ENCODE data around the gene DYRK4. TPM values are rescaled to one million over a fixed set of nuclear protein-coding genes. Genes with fewer than 3 reads are reported as not detected.
"Not testable (repeated sequence)": the region's sequence is repeated elsewhere in the genome, so short reads cannot be mapped to it uniquely, and the experiment has no call there.

DYRK4 gene
- total RNA-seq: 10 to 100 TPM; 33.9 to 45.0 TPM

- Mint-ChIP-seq H3K36me3 (ENCODE audit: low read depth) (peaks cover 8% of the 10 kb centered on the region), H3K4me3 (no peak within 1 kb of the TSS), H3K9me3 (ENCODE audit: low read depth) (no peaks in the 10 kb centered on the region), H3K4me1 (peaks cover 6% of the 10 kb centered on the region), H3K27ac (no peak within 1 kb of the TSS), H3K27me3 (peaks cover 21% of the 10 kb centered on the region)
- ChIA-PET POLR2A (no interaction called here), CTCF (interaction anchor here (0.7 kb wide), 1 partner anchor 1273 kb away, joined by 3 read pairs; no protein-coding TSS in a partner anchor)
- DNase-seq (peak; percentile 25), ATAC-seq (peak; percentile 30)
- intact Hi-C loops (cut with DNase I, micrococcal nuclease): no loop called here
These were observed at the start of gene DYRK4 for GRCh38 chr12:4562034-4562657. DYRK4 (plus strand) TSS chr12:4562208; CDS start chr12:4562246, 38 bp downstream.

GRCh38 chr12:4518106-4518728, 43.8 kb upstream of the DYRK4 start:
- Mint-ChIP-seq H3K9me3 (ENCODE audit: low read depth) (no peaks in the 10 kb centered on the region), H3K4me1 (no peaks in the 10 kb centered on the region), H3K27ac (no peak overlapping the region), H3K4me3 (no peak overlapping the region), H3K27me3 (no peaks in the 10 kb centered on the region), H3K36me3 (ENCODE audit: low read depth) (peaks cover 31% of the 10 kb centered on the region)
- POLR2A ChIA-PET: no interaction called here
- no peak for ATAC-seq
- no peak for DNase-seq
- CTCF ChIA-PET: no interaction called here
- intact Hi-C loops (cut with DNase I, micrococcal nuclease): no loop called here

GRCh38 chr12:4523443-4523842, 38.6 kb upstream of the DYRK4 start:
- H3K27me3 Mint-ChIP-seq; H3K4me3 Mint-ChIP-seq; H3K27ac Mint-ChIP-seq; DNase-seq; H3K4me1 Mint-ChIP-seq; intact Hi-C loops (cut with DNase I, micrococcal nuclease); POLR2A ChIA-PET; H3K9me3 Mint-ChIP-seq (ENCODE audit: low read depth); ATAC-seq: not testable (repeated sequence)
- CTCF ChIA-PET: interaction anchor here (1.6 to 6.1 kb wide), 2 partner anchors 16 to 101 kb away, joined by 4 to 47 read pairs; no protein-coding TSS in a partner anchor
- H3K36me3 Mint-ChIP-seq (ENCODE audit: low read depth): peaks cover 25% of the 10 kb centered on the region

- peaks cover 5% of the 10 kb centered on the region for H3K4me1 Mint-ChIP-seq
- no peaks in the 10 kb centered on the region for H3K9me3 Mint-ChIP-seq (ENCODE audit: low read depth)
- ChIA-PET CTCF (interaction anchor here (0.6 to 6.1 kb wide), 14 partner anchors 9 to 217 kb away, joined by 3 to 47 read pairs (median 4); no protein-coding TSS in a partner anchor), POLR2A (no interaction called here)
- H3K36me3 Mint-ChIP-seq (ENCODE audit: low read depth): peaks cover 17% of the 10 kb centered on the region
- no peaks in the 10 kb centered on the region for H3K27me3 Mint-ChIP-seq
- H3K27ac Mint-ChIP-seq: no peak overlapping the region
- ATAC-seq: no peak
- no peak for DNase-seq
- intact Hi-C loops (cut with DNase I, micrococcal nuclease): loop anchor here (1.0 to 5.0 kb wide), 4 partner anchors 106 to 640 kb away; no protein-coding TSS in a partner anchor
- H3K4me3 Mint-ChIP-seq: no peak overlapping the region
These were observed 35.0 kb upstream of the DYRK4 start for GRCh38 chr12:4526923-4527546.

GRCh38 chr12:4530160-4530559, 31.8 kb upstream of the DYRK4 start:
- Mint-ChIP-seq H3K36me3 (ENCODE audit: low read depth) (peaks cover 5% of the 10 kb centered on the region), H3K9me3 (ENCODE audit: low read depth) (no peaks in the 10 kb centered on the region), H3K27ac (peak overlapping the region; percentile 62), H3K4me3 (no peak overlapping the region), H3K27me3 (no peaks in the 10 kb centered on the region), H3K4me1 (peaks cover 5% of the 10 kb centered on the region)
- CTCF ChIA-PET: interaction anchor here (0.9 to 2.8 kb wide), 8 partner anchors 10 to 132 kb away, joined by 3 to 13 read pairs (median 5); no protein-coding TSS in a partner anchor
- POLR2A ChIA-PET: interaction anchor here (0.6 kb wide), 1 partner anchor 1713 kb away, joined by 10 read pairs; no protein-coding TSS in a partner anchor
- DNase-seq (no peak), ATAC-seq (no peak)
- intact Hi-C loops (cut with DNase I, micrococcal nuclease): no loop called here

GRCh38 chr12:4530982-4531586, 30.9 kb upstream of the DYRK4 start:
- no peaks in the 10 kb centered on the region for H3K9me3 Mint-ChIP-seq (ENCODE audit: low read depth)
- no peak overlapping the region for H3K27ac Mint-ChIP-seq
- ChIA-PET POLR2A (interaction anchor here (0.6 to 0.7 kb wide), 2 partner anchors 66 to 278 kb away, joined by 3 read pairs; no protein-coding TSS in a partner anchor), CTCF (interaction anchor here (0.6 to 2.8 kb wide), 12 partner anchors 9 to 1748 kb away, joined by 3 to 13 read pairs (median 4); no protein-coding TSS in a partner anchor)
- H3K4me1 Mint-ChIP-seq: peaks cover 5% of the 10 kb centered on the region
- H3K4me3 Mint-ChIP-seq: no peak overlapping the region
- intact Hi-C loops (cut with DNase I, micrococcal nuclease): no loop called here
- ATAC-seq (peak; percentile 44), DNase-seq (no peak)
- peaks cover 3% of the 10 kb centered on the region for H3K36me3 Mint-ChIP-seq (ENCODE audit: low read depth)
- no peaks in the 10 kb centered on the region for H3K27me3 Mint-ChIP-seq

- H3K4me3 Mint-ChIP-seq: no peak overlapping the region
- H3K27me3 Mint-ChIP-seq: no peaks in the 10 kb centered on the region
- ChIA-PET CTCF (interaction anchor here (1.0 to 1.1 kb wide), 3 partner anchors 8 to 113 kb away, joined by 3 to 5 read pairs (median 3); no protein-coding TSS in a partner anchor), POLR2A (no interaction called here)
- H3K36me3 Mint-ChIP-seq (ENCODE audit: low read depth): no peaks in the 10 kb centered on the region
- H3K4me1 Mint-ChIP-seq: peaks cover 22% of the 10 kb centered on the region
- ATAC-seq: no peak
- no peaks in the 10 kb centered on the region for H3K9me3 Mint-ChIP-seq (ENCODE audit: low read depth)
- intact Hi-C loops (cut with DNase I, micrococcal nuclease): loop anchor here in 1 of 2 experiments (5.0 kb wide), 2 partner anchors 38 to 538 kb away; no protein-coding TSS in a partner anchor
- DNase-seq: no peak
- H3K27ac Mint-ChIP-seq: no peak overlapping the region
These were observed 26.9 kb upstream of the DYRK4 start for GRCh38 chr12:4535092-4535491.

- H3K36me3 Mint-ChIP-seq (ENCODE audit: low read depth): no peaks in the 10 kb centered on the region
- DNase-seq (no peak), ATAC-seq (no peak)
- no peaks in the 10 kb centered on the region for H3K27me3 Mint-ChIP-seq
- H3K27ac Mint-ChIP-seq: no peak overlapping the region
- H3K4me1 Mint-ChIP-seq: peaks cover 23% of the 10 kb centered on the region
- POLR2A ChIA-PET: no interaction called here
- no peak overlapping the region for H3K4me3 Mint-ChIP-seq
- CTCF ChIA-PET: interaction anchor here (1.0 to 1.1 kb wide), 3 partner anchors 9 to 114 kb away, joined by 3 to 5 read pairs (median 3); no protein-coding TSS in a partner anchor
- H3K9me3 Mint-ChIP-seq (ENCODE audit: low read depth): no peaks in the 10 kb centered on the region
- intact Hi-C loops (cut with DNase I, micrococcal nuclease): loop anchor here in 1 of 2 experiments (5.0 kb wide), 2 partner anchors 39 to 539 kb away; no protein-coding TSS in a partner anchor
These were observed 26.1 kb upstream of the DYRK4 start for GRCh38 chr12:4535871-4536270.

- ATAC-seq: peak; percentile 97
These were observed 23.5 kb upstream of the DYRK4 start, which contains the start of gene RAD51AP1 for GRCh38 chr12:4538207-4539160. RAD51AP1 (plus strand) TSS chr12:4538890; CDS start chr12:4538940, 50 bp downstream.

More at GRCh38 chr12:4538207-4539160, 23.5 kb upstream of the DYRK4 start, which contains the start of gene RAD51AP1:
- POLR2A ChIA-PET: interaction anchor here (0.5 to 0.6 kb wide), 2 partner anchors 110 to 243 kb away, joined by 3 to 6 read pairs; partner anchors contain the start of genes AKAP3 and NDUFA9
- peak within 1 kb of the TSS; percentile 91 for H3K4me3 Mint-ChIP-seq
- CTCF ChIA-PET: interaction anchor here (0.6 to 0.7 kb wide), 2 partner anchors 75 to 1655 kb away, joined by 3 to 4 read pairs; no protein-coding TSS in a partner anchor
- no peaks in the 10 kb centered on the region for H3K9me3 Mint-ChIP-seq (ENCODE audit: low read depth)
- peaks cover 26% of the 10 kb centered on the region for H3K4me1 Mint-ChIP-seq
- intact Hi-C loops (cut with DNase I, micrococcal nuclease): loop anchor here (1.0 to 5.0 kb wide), 10 partner anchors 31 to 666 kb away; partner anchors contain the start of genes PARP11 (in 2 of the 2), AKAP3 (in 1 of the 2), NDUFA9 (in 1 of the 2) and TIGAR (in 1 of the 2)
- DNase-seq: peak; percentile 97
- H3K27ac Mint-ChIP-seq: peak within 1 kb of the TSS; percentile 96
- H3K27me3 Mint-ChIP-seq: no peaks in the 10 kb centered on the region
- peaks cover 7% of the 10 kb centered on the region for H3K36me3 Mint-ChIP-seq (ENCODE audit: low read depth)
